Esophagus muscularis mucosa (tissue), 3 donors: ENCODE measurements around the gene MPEG1.

Source experiments
- POLR2A ChIP-seq: fragments of 450-650 bp; IDR thresholded peaks from one replicate; pipeline ENCODE4 v1.6.1; 2017; ENCODE audit warnings: antibody characterized with exemption, moderate library complexity, mild to moderate bottlenecking, low read depth
- POLR2AphosphoS5 ChIP-seq, 2 donors: sonication (generic); formaldehyde crosslinking; IDR thresholded peaks; one replicate each; pipeline ENCODE4 v1.6.1; 2017; ENCODE audit warnings: antibody characterized with exemption in 2 of 2
- TF ChIP-seq, protein P1 (sequence below), 3 experiments: fragments of 200-600 bp in 2 of 3; fragments of 450-650 bp in 1 of 3; sonication (generic) in 2 of 3; IDR thresholded peaks; one replicate each; pipeline ENCODE4 v1.5.1; 2017 to 2019; ENCODE audit warnings: antibody characterized with exemption in 3 of 3, mild to moderate bottlenecking in 2 of 3, moderate library complexity in 1 of 3

DNA sequence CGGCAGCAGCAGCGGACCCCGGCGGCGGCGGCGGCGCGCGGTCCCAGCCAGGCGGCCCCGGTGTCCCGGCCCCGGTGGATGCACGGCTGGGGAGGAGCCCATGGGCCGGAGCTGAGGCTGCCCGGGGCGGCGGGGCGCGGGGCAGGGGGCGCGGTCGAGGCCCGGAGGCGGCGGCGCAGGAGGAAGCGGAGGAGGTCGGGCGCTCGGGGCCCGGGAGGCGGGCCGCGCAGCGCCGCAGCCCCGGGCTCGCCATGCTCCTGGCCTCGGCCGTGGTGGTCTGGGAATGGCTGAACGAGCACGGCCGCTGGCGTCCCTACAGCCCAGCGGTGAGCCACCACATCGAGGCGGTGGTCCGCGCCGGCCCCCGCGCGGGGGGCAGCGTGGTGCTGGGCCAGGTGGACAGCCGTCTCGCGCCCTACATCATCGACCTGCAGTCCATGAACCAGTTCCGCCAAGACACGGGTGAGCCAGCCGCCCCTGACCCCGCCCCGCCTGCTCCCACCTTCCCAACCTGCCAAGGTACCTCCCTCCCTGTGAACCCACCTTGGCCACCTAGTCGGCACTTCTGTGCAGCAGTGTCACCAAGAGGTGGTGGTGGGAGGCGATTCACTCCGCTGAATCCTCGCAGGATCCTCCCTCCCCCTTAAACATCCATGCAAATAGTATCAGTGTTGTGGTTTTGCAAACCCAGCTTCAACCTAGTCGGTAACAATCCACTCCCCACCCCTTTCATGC lies 40.2 kb downstream of the MPEG1 start:
- TF ChIP-seq, protein P1, sequence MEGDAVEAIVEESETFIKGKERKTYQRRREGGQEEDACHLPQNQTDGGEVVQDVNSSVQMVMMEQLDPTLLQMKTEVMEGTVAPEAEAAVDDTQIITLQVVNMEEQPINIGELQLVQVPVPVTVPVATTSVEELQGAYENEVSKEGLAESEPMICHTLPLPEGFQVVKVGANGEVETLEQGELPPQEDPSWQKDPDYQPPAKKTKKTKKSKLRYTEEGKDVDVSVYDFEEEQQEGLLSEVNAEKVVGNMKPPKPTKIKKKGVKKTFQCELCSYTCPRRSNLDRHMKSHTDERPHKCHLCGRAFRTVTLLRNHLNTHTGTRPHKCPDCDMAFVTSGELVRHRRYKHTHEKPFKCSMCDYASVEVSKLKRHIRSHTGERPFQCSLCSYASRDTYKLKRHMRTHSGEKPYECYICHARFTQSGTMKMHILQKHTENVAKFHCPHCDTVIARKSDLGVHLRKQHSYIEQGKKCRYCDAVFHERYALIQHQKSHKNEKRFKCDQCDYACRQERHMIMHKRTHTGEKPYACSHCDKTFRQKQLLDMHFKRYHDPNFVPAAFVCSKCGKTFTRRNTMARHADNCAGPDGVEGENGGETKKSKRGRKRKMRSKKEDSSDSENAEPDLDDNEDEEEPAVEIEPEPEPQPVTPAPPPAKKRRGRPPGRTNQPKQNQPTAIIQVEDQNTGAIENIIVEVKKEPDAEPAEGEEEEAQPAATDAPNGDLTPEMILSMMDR (IDR thresholded peaks at IDR 0.05), result no peak
- no peak for TF ChIP-seq POLR2AphosphoS5 (IDR thresholded peaks at IDR 0.05)
- no peak for TF ChIP-seq POLR2A
